Measurements from ENCODE around the gene CACNA2D1. TPM values are rescaled to one million over a fixed set of nuclear protein-coding genes. Genes with fewer than 3 reads are reported as not detected.

The CACNA2D1 gene
- total and polyA plus RNA-seq, 8 donors: 10.7 to 20.8 (median 16.6) TPM

DNA sequence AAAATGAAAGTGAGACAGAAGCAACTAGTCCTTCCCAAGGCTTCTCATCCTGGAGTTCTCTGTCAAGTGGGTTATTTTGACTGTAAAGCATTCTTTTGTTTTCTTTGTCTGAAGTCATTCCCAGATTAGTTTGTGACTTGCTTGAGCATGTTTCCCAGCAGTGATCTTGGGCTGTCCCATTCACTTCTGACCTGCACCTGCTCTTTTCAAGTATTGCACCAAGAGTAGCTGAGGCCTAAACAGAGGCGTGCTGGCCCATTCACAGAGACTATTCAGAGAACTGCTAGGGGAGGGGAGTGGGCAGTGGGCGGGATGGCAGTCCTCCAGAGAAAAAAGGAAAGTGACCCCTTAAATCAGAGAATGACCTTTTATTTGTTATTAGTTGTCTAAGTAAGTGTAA is 61.3 kb downstream of the CACNA2D1 start:
- Histone ChIP-seq H3K27ac (no peak overlapping the region), H3K9me3 (no peaks in the 10 kb centered on the region), H3K4me3 (no peak overlapping the region), H3K4me1 (no peaks in the 10 kb centered on the region), H3K36me3 (no peaks in the 10 kb centered on the region), H3K27me3 (no peaks in the 10 kb centered on the region)
- DNase-seq (no peak), ATAC-seq (no peak)
- intact Hi-C loops (cut with DNase I): no loop called here
- TF ChIP-seq CTCF (IDR thresholded peaks at IDR 0.05): no peak

GRCh38 chr7:82376739-82377138 is 66.8 kb downstream of the CACNA2D1 start:
- ATAC-seq: no peak
- Histone ChIP-seq H3K27me3 (no peaks in the 10 kb centered on the region), H3K9me3 (no peaks in the 10 kb centered on the region), H3K4me3 (no peak overlapping the region), H3K27ac (no peak overlapping the region), H3K4me1 (no peaks in the 10 kb centered on the region), H3K36me3 (no peaks in the 10 kb centered on the region)
- TF ChIP-seq CTCF (IDR thresholded peaks at IDR 0.05): no peak
- no peak for DNase-seq
- intact Hi-C loops (cut with DNase I): no loop called here

- no peaks in the 10 kb centered on the region for H3K9me3 ChIP-seq
- no peak overlapping the region for H3K4me3 ChIP-seq
- no peak for DNase-seq
- no peak overlapping the region for H3K27ac ChIP-seq
- no peaks in the 10 kb centered on the region for H3K27me3 ChIP-seq
- intact Hi-C loops (cut with DNase I): no loop called here
- no peak for ATAC-seq
- no peaks in the 10 kb centered on the region for H3K4me1 ChIP-seq
- H3K36me3 ChIP-seq: no peaks in the 10 kb centered on the region
- TF ChIP-seq CTCF (IDR thresholded peaks at IDR 0.05): no peak
Measured at GRCh38 chr7:82375713-82376112, 67.9 kb downstream of the CACNA2D1 start.

DNA sequence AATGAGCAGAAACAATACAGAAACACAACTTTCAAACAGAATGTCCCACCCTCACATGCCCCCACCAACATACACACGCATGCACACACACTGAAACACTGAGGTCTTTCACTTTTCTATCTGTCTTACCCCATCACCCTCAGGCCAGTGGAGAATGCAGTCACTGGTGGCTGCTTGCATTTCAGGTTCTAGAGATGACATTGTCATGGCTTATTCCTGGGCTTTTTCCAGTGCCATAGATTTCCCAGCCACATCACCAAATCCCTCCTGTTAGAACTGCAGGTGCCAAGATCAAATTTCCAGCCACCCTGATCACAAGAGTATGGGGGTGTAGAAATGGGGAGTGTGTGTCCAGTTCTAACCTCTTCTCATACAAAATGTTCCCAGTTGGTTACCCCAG is 68.4 kb downstream of the CACNA2D1 start:
- Histone ChIP-seq H3K27me3 (no peaks in the 10 kb centered on the region), H3K4me1 (no peaks in the 10 kb centered on the region), H3K4me3 (no peak overlapping the region), H3K27ac (no peak overlapping the region), H3K9me3 (no peaks in the 10 kb centered on the region), H3K36me3 (no peaks in the 10 kb centered on the region)
- DNase-seq (no peak), ATAC-seq (no peak)
- intact Hi-C loops (cut with DNase I): no loop called here
- no peak for TF ChIP-seq CTCF (IDR thresholded peaks at IDR 0.05)

DNA sequence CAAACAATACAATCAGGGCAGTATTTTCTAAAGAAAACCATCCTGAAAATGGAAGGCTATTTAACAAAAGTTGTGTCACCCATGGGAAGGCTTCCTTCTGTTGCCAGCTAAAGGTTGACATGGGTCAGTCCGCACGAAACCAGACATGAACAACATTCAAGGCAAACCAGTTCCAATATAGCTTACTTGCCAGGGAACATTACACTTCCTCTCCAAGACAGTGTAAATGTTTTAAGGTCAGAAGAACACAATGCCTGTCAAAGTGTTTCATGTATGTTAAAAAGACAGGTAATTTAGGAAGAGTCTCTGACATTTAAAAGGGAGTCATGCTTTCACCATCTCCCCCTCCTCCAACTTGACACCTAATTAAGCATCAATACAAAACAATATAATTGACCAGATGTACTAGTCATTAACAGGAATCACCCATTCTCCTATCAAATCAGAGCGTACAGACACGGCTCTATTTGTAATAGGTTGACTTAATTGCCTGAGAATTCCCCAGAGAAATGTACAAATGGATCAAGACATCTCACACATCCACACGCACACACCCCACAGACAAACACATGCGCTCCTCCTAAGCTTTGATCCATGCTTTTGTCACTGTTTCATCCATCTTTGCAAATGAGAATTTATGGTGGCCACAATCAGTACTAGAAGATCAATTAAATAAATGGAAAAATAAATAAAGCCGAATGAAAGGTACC is 69.5 kb downstream of the CACNA2D1 start:
- TF ChIP-seq CTCF (IDR thresholded peaks at IDR 0.05): no peak
- H3K27me3 ChIP-seq: no peaks in the 10 kb centered on the region
- intact Hi-C loops (cut with DNase I): no loop called here
- no peaks in the 10 kb centered on the region for H3K36me3 ChIP-seq
- no peak overlapping the region for H3K4me3 ChIP-seq
- H3K9me3 ChIP-seq: no peaks in the 10 kb centered on the region
- no peak for DNase-seq
- no peaks in the 10 kb centered on the region for H3K4me1 ChIP-seq
- ATAC-seq: no peak
- H3K27ac ChIP-seq: no peak overlapping the region
